Measurements from ENCODE around the gene LTC4S. TPM values are rescaled to one million over a fixed set of nuclear protein-coding genes. Genes with fewer than 3 reads are reported as not detected.

Gene LTC4S
- total and polyA plus RNA-seq, 2 donors (not counting 3 experiments of a cell fraction or from before 2014, with no cell fraction given), result 0.95 to 6.3 TPM

DNA sequence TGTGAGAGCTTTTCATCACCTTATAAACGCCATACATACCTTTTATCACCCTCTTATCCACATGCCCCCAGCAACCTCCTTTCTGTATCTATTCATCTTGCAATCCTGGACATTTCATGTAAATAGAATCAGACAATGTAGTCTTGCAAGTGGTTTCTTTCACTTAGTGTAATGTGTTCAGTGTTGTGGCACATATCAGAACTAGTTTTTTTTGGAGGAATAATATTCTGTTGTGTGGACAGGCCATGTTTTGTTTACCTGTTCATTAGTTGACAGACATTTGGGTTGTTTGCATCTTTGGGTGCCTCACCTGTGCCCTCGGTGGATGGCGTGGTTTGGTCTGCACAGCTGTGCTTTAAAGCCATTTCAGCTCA, 28.3 kb downstream of the LTC4S start:
- CTCF ChIA-PET, result interaction anchor here (1.7 kb wide), 1 partner anchor 20 kb away, joined by 5 read pairs; no protein-coding TSS in a partner anchor
- intact Hi-C loops (cut with micrococcal nuclease), result loop anchor here (5.0 kb wide), 2 partner anchors 250 to 265 kb away; partner anchors contain the start of gene RNF130
- Histone ChIP-seq H3K4me3 (replicated peaks in 1 of 3; ENCODE audit: insufficient read depth in 1 of 3, low read depth in 1 of 3, low read length in 3 of 3) (peak overlapping the region; percentile 1 to 90 (median 82)), H3K4me2 (ENCODE audit: insufficient read depth, low read length) (peak overlapping the region; percentile 88), H2AFZ (ENCODE audit: low read depth, low read length) (no peak overlapping the region), H3K27ac (ENCODE audit: insufficient read depth, low read depth, low read length) (no peak overlapping the region), H3K4me1 (ENCODE audit: control insufficient read depth, extremely low read depth, insufficient read depth, low read length) (peaks cover 37% of the 10 kb centered on the region), H3K9ac (replicated peaks; ENCODE audit: extremely low read depth, insufficient read depth, low read length) (peak overlapping the region; percentile 87), H3K79me2 (ENCODE audit: control insufficient read depth, insufficient read depth, low read length) (peaks cover 55% of the 10 kb centered on the region), H3K9me3 (replicated peaks; ENCODE audit: control insufficient read depth, insufficient read depth, low read length) (no peaks in the 10 kb centered on the region), H3K9me1 (replicated peaks; ENCODE audit: control insufficient read depth, extremely low read depth, insufficient read depth, low read length) (no peaks in the 10 kb centered on the region), H3K36me3 (ENCODE audit: control insufficient read depth in 2 of 2, extremely low read depth in 1 of 2, insufficient read depth in 2 of 2, low read length in 2 of 2) (peaks cover 26 to 38% of the 10 kb centered on the region in 2 experiments), H4K20me1 (replicated peaks; ENCODE audit: control insufficient read depth, extremely low read depth, insufficient read depth, low read length) (peaks cover 10% of the 10 kb centered on the region), H3K27me3 (ENCODE audit: control insufficient read depth in 2 of 2, insufficient read depth in 2 of 2, low read length in 2 of 2) (no peaks in the 10 kb centered on the region)
- DNase-seq (ENCODE audit: low read depth, low spot score) (no peak), FAIRE-seq (no peak)
- POLR2A ChIA-PET, result interaction anchor here (0.6 to 1.4 kb wide), 6 partner anchors 8 to 494 kb away, joined by 3 to 6 read pairs (median 4); partner anchors contain the start of gene HNRNPH1
- dilution Hi-C loops (cut with MboI; ENCODE audit: extremely low pct_ligation_motif_present, low sequenced_read_pairs), result no loop called here
- TF ChIP-seq, protein P1, sequence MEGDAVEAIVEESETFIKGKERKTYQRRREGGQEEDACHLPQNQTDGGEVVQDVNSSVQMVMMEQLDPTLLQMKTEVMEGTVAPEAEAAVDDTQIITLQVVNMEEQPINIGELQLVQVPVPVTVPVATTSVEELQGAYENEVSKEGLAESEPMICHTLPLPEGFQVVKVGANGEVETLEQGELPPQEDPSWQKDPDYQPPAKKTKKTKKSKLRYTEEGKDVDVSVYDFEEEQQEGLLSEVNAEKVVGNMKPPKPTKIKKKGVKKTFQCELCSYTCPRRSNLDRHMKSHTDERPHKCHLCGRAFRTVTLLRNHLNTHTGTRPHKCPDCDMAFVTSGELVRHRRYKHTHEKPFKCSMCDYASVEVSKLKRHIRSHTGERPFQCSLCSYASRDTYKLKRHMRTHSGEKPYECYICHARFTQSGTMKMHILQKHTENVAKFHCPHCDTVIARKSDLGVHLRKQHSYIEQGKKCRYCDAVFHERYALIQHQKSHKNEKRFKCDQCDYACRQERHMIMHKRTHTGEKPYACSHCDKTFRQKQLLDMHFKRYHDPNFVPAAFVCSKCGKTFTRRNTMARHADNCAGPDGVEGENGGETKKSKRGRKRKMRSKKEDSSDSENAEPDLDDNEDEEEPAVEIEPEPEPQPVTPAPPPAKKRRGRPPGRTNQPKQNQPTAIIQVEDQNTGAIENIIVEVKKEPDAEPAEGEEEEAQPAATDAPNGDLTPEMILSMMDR (IDR thresholded peaks at IDR 0.05; ENCODE audit: extremely low read depth in 1 of 2, insufficient read depth in 1 of 2, low read depth in 1 of 2, low read length in 2 of 2), result no peak
- TF ChIP-seq EZH2 (IDR thresholded peaks at IDR 0.05; ENCODE audit: borderline replicate concordance, low read depth, low read length, severe bottlenecking), result no peak
- no peak for TF ChIP-seq MYC (IDR thresholded peaks at IDR 0.05; ENCODE audit: low read depth, low read length)
- TF ChIP-seq POLR2A (IDR thresholded peaks at IDR 0.05; ENCODE audit: low read depth, low read length), result no peak
- no peak for TF ChIP-seq FOS (IDR thresholded peaks at IDR 0.05; ENCODE audit: borderline replicate concordance, insufficient read depth, low read length)
- TF ChIP-seq JUN (IDR thresholded peaks at IDR 0.05; ENCODE audit: borderline replicate concordance, insufficient read depth, insufficient read length, low read depth), result no peak
- no peak for TF ChIP-seq GATA2 (IDR thresholded peaks at IDR 0.05; ENCODE audit: insufficient read depth, insufficient read length, low read depth, low read length)
- TF ChIP-seq, protein P2, sequence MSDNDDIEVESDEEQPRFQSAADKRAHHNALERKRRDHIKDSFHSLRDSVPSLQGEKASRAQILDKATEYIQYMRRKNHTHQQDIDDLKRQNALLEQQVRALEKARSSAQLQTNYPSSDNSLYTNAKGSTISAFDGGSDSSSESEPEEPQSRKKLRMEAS (IDR thresholded peaks at IDR 0.05; ENCODE audit: insufficient read depth, insufficient read length), result no peak
- TF ChIP-seq POLR2AphosphoS5 (IDR thresholded peaks at IDR 0.05; ENCODE audit: insufficient read depth, low read depth, low read length), result no peak
- TSS peak; percentile 59 for BruUV-seq (replicated peaks)

Data from endothelial cell of umbilical vein (primary cell).